ENCODE measurements around the gene GET3. TPM values are rescaled to one million over a fixed set of nuclear protein-coding genes. Genes with fewer than 3 reads are reported as not detected.

GET3 gene
- total RNA-seq, 1 donor from 2014 or later: 86.6 TPM

Other genes with a start within 250 kb of the GET3 start
- 3.0 and 3.3 TPM in 2 replicates for gene ZNF564, start 186.0 kb upstream of the GET3 start, total RNA-seq
- 1.2 and 2.0 TPM in 2 replicates for gene ZNF490, start 126.7 kb upstream of the GET3 start, total RNA-seq
- gene ZNF791, start 126.6 kb upstream of the GET3 start, total RNA-seq: 4.1 and 5.5 TPM in 2 replicates
- 41.7 and 64.2 TPM in 2 replicates for gene MAN2B1, start 70.8 kb upstream of the GET3 start, total RNA-seq
- 3.6 and 10.8 TPM in 2 replicates for gene WDR83, start 70.7 kb upstream of the GET3 start, total RNA-seq
- 108 and 134 TPM in 2 replicates for gene DHPS, start 55.6 kb upstream of the GET3 start, total RNA-seq
- not detected in 2 replicates for gene GNG14, start 49.5 kb upstream of the GET3 start, total RNA-seq
- gene FBXW9, start 40.9 kb upstream of the GET3 start, total RNA-seq: 18.5 and 21.3 TPM in 2 replicates
- gene TNPO2, start 13.6 kb upstream of the GET3 start, total RNA-seq: 21.9 and 33.3 TPM in 2 replicates
- gene TRIR, start 2.8 kb upstream of the GET3 start, total RNA-seq: 430 and 635 TPM in 2 replicates
- gene BEST2, start 14.3 kb downstream of the GET3 start, total RNA-seq: not detected in 2 replicates
- 12.3 and 26.3 TPM in 2 replicates for gene HOOK2, start 38.1 kb downstream of the GET3 start, total RNA-seq
- 127 and 251 TPM in 2 replicates for gene JUNB, start 54.0 kb downstream of the GET3 start, total RNA-seq
- 463 and 571 TPM in 2 replicates for gene PRDX2, start 64.3 kb downstream of the GET3 start, total RNA-seq
- gene THSD8, start 64.6 kb downstream of the GET3 start, total RNA-seq: not detected in 2 replicates
- 49.6 and 62.7 TPM in 2 replicates for gene RNASEH2A, start 69.1 kb downstream of the GET3 start, total RNA-seq
- gene RTBDN, start 97.1 kb downstream of the GET3 start, total RNA-seq: not detected in 2 replicates
- 0.22 and 1.5 TPM in 2 replicates for gene MAST1, start 101.0 kb downstream of the GET3 start, total RNA-seq
- 21.0 and 24.0 TPM in 2 replicates for gene DNASE2, start 144.0 kb downstream of the GET3 start, total RNA-seq
- 0.51 TPM in 1 of 2 replicates, not detected in the other for gene KLF1, start 149.7 kb downstream of the GET3 start, total RNA-seq
- gene GCDH, start 153.7 kb downstream of the GET3 start, total RNA-seq: 43.4 and 49.1 TPM in 2 replicates
- gene SYCE2, start 181.8 kb downstream of the GET3 start, total RNA-seq: 0.22 and 1.3 TPM in 2 replicates
- gene FARSA, start 196.2 kb downstream of the GET3 start, total RNA-seq: 89.1 and 101 TPM in 2 replicates
- gene CALR, start 201.1 kb downstream of the GET3 start, total RNA-seq: 1,613 and 1,812 TPM in 2 replicates
- 108 and 129 TPM in 2 replicates for gene RAD23A, start 208.4 kb downstream of the GET3 start, total RNA-seq
- 87.2 and 105 TPM in 2 replicates for gene GADD45GIP1, start 219.7 kb downstream of the GET3 start, total RNA-seq
- 0.06 and 0.07 TPM in 2 replicates for gene DAND5, start 232.1 kb downstream of the GET3 start, total RNA-seq

Measured in epithelial cell of proximal tubule (primary cell).